Inferior parietal cortex (tissue), 1 donor: ENCODE results near the gene KLHL3.

ENCODE experiments used
- DNase-seq: peaks from one replicate; pipeline ENCODE4 v3.0.0-alpha.2; 2016; ENCODE audit errors: extremely low spot score

KLHL3 gene

GRCh38 chr5:137635521-137635921 lies 100.4 kb downstream of the KLHL3 start:
- DNase-seq = no peak

DNA sequence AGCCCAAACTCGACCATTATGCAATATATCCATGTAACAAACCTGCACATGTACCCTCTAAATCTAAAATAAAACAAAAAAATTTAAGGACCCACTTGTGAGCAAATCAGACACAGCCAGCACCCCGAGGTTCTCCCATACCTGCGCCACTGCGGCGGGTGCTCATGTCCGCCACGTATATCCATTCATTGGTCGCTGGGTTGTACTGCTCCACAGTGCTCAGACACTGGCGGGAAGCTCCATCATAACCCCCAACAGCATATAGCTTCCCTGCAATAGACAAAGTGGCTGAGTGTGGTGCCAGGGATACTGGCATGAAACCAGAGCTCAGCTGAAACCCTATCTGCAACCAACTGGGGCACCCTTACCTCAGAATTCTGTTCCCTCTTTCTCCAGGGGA lies 102.0 kb downstream of the KLHL3 start:
- DNase-seq = no peak

- DNase-seq = no peak
Measured at GRCh38 chr5:137632716-137633115, 103.2 kb downstream of the KLHL3 start.

DNA sequence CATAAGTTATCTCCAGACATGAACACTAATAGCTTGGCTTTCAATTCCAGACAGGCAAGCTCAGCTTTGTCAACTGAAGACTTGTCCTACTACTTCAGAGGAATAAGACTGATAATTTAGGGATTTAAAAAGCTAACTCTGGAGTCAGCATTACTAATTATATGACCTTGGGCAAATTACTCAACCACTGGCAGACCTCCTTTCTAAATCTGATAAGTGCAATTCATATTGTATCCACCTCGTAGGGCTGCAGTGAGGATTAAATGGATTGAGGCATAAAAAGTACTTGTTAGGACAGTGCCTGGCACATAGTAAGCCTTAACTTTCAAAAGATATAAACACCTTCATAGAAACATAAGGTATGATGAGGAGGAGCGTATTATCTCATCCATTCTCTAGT lies 104.4 kb downstream of the KLHL3 start:
- no peak for DNase-seq

DNA sequence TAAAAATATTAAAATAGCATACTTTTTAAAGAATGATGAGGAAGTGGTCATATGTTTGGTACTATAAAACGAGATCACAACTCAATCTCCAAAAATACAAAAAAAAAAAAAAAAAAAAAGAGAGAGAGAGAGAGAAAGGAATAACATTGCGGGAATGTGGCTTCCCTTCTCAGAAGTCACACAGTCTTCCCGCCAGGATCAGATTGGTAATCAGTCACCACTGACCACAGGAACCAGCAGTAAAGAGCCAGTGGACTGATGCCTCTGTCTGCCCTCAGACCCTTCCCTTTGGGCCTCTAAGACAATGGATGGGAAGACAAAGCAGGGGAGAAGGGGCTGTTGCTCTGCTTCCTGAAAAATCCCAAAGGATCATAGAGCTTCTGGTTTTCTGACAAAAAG lies 104.9 kb downstream of the KLHL3 start:
- no peak for DNase-seq

GRCh38 chr5:137630216-137630971 lies 105.5 kb downstream of the KLHL3 start:
- DNase-seq = no peak

GRCh38 chr5:137629646-137630045 lies 106.2 kb downstream of the KLHL3 start:
- peak; percentile 85 for DNase-seq

DNA sequence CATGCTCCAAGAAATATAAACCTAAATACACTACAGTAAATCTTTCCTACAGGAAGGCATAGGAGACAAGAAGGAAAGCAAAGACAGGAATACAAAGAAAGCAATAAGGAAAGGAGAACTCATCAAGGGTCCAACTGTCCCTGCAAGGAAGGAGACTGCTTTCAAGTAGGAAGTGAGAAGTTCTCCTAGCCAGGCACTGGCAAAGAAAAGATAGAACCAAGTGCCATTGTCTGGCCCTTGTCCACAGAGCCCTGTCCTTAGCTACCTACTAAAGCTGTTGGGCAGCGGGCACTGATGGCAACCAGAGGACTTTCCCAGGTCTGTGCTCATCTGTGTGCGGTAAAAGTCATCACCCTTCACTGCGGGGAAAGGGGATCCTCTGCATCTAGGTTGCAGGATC lies 108.2 kb downstream of the KLHL3 start:
- no peak for DNase-seq

GRCh38 chr5:137627293-137627692 lies 108.6 kb downstream of the KLHL3 start:
- DNase-seq = no peak

GRCh38 chr5:137624786-137625349 lies 111.0 kb downstream of the KLHL3 start:
- no peak for DNase-seq

DNA sequence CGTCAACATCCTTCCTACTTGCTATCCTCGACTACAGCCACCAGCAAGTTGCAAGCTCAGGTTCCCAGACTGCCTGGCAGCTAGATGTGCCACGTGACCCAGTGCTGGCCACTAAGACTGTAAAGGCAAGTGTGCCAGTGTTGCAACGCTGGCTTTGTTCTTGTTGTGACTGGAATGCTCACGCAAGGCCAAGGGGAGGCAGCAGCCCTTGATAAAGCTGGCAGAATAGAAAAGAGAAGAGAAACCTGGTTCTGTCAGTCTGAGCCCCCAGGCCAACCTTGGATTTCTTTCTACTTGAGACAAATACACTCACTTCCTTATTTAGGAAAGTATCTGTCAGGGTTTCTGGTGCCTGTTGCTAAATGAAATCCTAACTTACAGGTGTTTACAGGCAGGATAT lies 113.0 kb downstream of the KLHL3 start:
- DNase-seq = peak; percentile 80

DNA sequence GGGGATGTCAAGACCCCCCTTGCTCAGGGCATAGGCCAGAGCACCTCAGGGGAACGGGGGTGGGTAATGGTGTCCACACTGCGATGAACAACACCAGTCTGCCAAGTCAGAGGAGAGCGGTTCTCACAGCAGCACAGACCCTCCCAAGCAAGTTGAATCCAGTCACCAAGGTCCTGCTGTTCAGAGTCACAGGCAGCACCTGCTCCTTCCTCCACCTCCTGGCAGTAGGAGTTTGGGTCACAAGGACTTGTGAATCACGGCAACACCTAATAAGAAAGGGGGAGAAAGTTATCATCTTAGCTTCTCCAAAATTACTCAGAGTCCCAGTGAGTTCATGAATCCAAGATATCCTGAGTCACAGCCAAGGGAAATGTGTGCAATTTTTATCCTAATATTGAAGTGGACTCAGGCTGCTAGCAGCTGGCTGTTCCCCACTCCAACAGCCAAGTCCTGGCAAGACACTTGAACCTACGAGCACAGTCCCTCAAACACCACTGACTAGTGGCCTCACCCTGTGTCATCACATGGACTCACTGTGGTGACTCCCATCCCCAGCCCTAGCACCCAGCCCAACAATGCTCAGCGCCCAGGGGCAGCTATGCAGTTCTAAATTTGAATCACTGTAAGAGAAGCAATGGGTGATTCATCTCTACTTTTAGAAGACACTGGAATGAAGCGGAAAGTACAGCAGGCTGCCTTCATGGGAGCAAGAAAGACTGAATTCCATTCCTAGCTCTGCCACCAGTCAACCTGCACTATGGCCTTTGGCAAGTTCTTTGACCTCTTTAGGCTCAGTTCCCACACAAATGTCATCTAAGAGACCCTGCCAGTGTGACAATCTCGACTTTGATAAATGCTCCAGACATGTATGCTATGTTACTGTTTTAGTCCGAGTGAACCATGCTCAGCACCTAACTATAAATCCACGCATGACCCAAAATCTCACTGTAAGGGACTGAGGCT lies 113.7 kb downstream of the KLHL3 start:
- no peak for DNase-seq

- DNase-seq = no peak
Measured at GRCh38 chr5:137621306-137621705, 114.6 kb downstream of the KLHL3 start.

GRCh38 chr5:137619191-137619870 lies 116.6 kb downstream of the KLHL3 start:
- DNase-seq = no peak

DNA sequence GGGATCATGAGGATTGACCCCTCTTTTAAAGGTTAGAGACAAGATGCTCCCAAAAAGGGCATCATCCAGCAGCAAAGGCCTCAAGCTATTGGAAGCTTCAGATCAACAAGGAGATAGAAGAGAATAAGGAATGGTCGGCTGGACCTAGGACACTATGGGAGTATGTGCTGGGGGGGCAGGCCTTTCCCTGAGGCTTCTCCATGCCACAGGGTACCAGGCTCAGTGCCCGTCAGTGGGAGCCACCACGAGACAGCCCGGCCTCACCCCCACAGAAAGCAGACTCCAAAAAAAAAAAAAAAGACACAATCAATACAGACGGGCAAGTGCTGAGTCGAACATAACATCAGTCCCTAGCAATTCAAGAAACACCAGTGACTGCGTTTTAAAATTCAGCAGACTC lies 117.4 kb downstream of the KLHL3 start:
- DNase-seq = no peak

- DNase-seq = no peak
Measured at GRCh38 chr5:137617528-137618205, 118.2 kb downstream of the KLHL3 start.

GRCh38 chr5:137616046-137616445 lies 119.8 kb downstream of the KLHL3 start:
- DNase-seq = no peak

- no peak for DNase-seq
Measured at GRCh38 chr5:137615171-137615775, 120.6 kb downstream of the KLHL3 start.

GRCh38 chr5:137613554-137614265 lies 122.2 kb downstream of the KLHL3 start:
- no peak for DNase-seq

DNA sequence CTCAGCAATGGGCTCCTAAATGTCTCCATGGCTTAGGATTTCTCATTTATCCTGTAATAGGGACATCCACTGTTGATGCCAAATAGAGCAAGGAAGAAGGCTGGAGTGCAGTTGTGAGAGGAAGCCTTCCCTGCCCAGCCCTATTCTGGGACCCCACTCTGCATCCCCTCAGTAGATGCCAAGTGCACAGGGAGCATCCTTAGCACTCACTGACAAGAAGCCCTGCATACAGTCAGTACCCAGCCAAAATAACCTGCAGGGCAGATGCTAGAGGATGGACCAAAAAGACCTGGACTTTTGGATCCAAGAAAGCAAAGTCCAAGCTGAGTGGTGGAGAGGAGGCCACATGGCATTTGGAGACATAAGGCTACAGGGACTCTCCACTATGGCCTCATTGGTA lies 123.3 kb downstream of the KLHL3 start:
- DNase-seq = no peak
